ENCODE results near the gene RANBP3. TPM values are rescaled to one million over a fixed set of nuclear protein-coding genes. Genes with fewer than 3 reads are reported as not detected.
"Not testable (repeated sequence)": the region's sequence is repeated elsewhere in the genome, so short reads cannot be mapped to it uniquely, and the experiment has no call there.

RANBP3 gene
- total RNA-seq, 4 donors from 2014 or later, result 58.9 to 175 (median 65.0) TPM

GRCh38 chr19:6011206-6011605, 33.3 kb upstream of the RANBP3 start:
- in situ Hi-C loops (cut with MboI; ENCODE audit: low pct_ligation_motif_present in 1 of 4, low pct_unique_long_range_greater_than_20kb in 1 of 4, low sequenced_read_pairs in 3 of 4), result no loop called here
- no peaks in the 10 kb centered on the region for H3K9me3 ChIP-seq
- no peaks in the 10 kb centered on the region for H3K27me3 ChIP-seq
- intact Hi-C loops (cut with DNase I; ENCODE audit: low total_unique reads), result no loop called here
- TF ChIP-seq EP300 (IDR thresholded peaks at IDR 0.05; ENCODE audit: low read depth) (no peak), CTCF (IDR thresholded peaks at IDR 0.05) (no peak), POLR2AphosphoS5 (IDR thresholded peaks at IDR 0.05) (no peak), POLR2A (IDR thresholded peaks at IDR 0.05) (no peak)
- no peak for DNase-seq
- no peak overlapping the region for H3K4me3 ChIP-seq
- H3K4me1 ChIP-seq, result no peaks in the 10 kb centered on the region
- 79 to 80% methylated on average over 3 to 8 of the region's 10 CpGs for WGBS, 2 donors (ENCODE audit: low coverage in 1 of 2)
- H3K27ac ChIP-seq, result no peak overlapping the region
- H3K36me3 ChIP-seq, result peaks cover 0 to 5% (median 0%) of the 10 kb centered on the region in 4 donors

- H3K27me3 ChIP-seq, result no peaks in the 10 kb centered on the region
- no peak overlapping the region for H3K27ac ChIP-seq
- WGBS, 2 donors (ENCODE audit: low coverage in 1 of 2), result 84 to 100% methylated on average over 2 to 14 of the region's 16 CpGs
- peaks cover 0 to 5% (median 0%) of the 10 kb centered on the region in 4 donors for H3K36me3 ChIP-seq
- no peak for TF ChIP-seq POLR2AphosphoS5 (IDR thresholded peaks at IDR 0.05)
- no peak for TF ChIP-seq CTCF (IDR thresholded peaks at IDR 0.05)
- TF ChIP-seq EP300 (IDR thresholded peaks at IDR 0.05; ENCODE audit: low read depth), result no peak
- TF ChIP-seq POLR2A (IDR thresholded peaks at IDR 0.05), result no peak
- no peak overlapping the region for H3K4me3 ChIP-seq
- intact Hi-C loops (cut with DNase I; ENCODE audit: low total_unique reads) (no loop called here), in situ Hi-C loops (cut with MboI; ENCODE audit: low pct_ligation_motif_present in 1 of 4, low pct_unique_long_range_greater_than_20kb in 1 of 4, low sequenced_read_pairs in 3 of 4) (no loop called here)
- no peak for DNase-seq
- H3K4me1 ChIP-seq, result no peaks in the 10 kb centered on the region
- no peaks in the 10 kb centered on the region for H3K9me3 ChIP-seq
Measured at GRCh38 chr19:6010107-6010506, 32.2 kb upstream of the RANBP3 start.

- in situ Hi-C loops (cut with MboI; ENCODE audit: low pct_ligation_motif_present in 1 of 4, low pct_unique_long_range_greater_than_20kb in 1 of 4, low sequenced_read_pairs in 3 of 4), result no loop called here
- no peak for DNase-seq
- Histone ChIP-seq H3K4me1 (no peaks in the 10 kb centered on the region), H3K27me3 (no peaks in the 10 kb centered on the region), H3K9me3 (no peaks in the 10 kb centered on the region), H3K27ac (no peak overlapping the region), H3K4me3 (no peak overlapping the region), H3K36me3 (peaks cover 0 to 5% (median 0%) of the 10 kb centered on the region in 4 donors)
- TF ChIP-seq POLR2AphosphoS5 (IDR thresholded peaks at IDR 0.05), result no peak
- no peak for TF ChIP-seq EP300 (IDR thresholded peaks at IDR 0.05; ENCODE audit: low read depth)
- TF ChIP-seq CTCF (IDR thresholded peaks at IDR 0.05), result no peak
- no peak for TF ChIP-seq POLR2A (IDR thresholded peaks at IDR 0.05)
- intact Hi-C loops (cut with DNase I; ENCODE audit: low total_unique reads), result no loop called here
- 92% methylated on average over 26 of the region's 26 CpGs; no CpG with 5 or more reads in 1 of the 2 donors for WGBS, 2 donors (ENCODE audit: low coverage in 1 of 2)
Measured at GRCh38 chr19:6007866-6008265, 29.9 kb upstream of the RANBP3 start.

- TF ChIP-seq POLR2AphosphoS5 (IDR thresholded peaks at IDR 0.05) (no peak), POLR2A (IDR thresholded peaks at IDR 0.05) (no peak), CTCF (IDR thresholded peaks at IDR 0.05) (no peak), EP300 (IDR thresholded peaks at IDR 0.05; ENCODE audit: low read depth) (no peak)
- in situ Hi-C loops (cut with MboI; ENCODE audit: low pct_ligation_motif_present in 1 of 4, low pct_unique_long_range_greater_than_20kb in 1 of 4, low sequenced_read_pairs in 3 of 4), result no loop called here
- Histone ChIP-seq H3K27ac (no peak overlapping the region), H3K4me1 (no peaks in the 10 kb centered on the region), H3K27me3 (no peaks in the 10 kb centered on the region), H3K4me3 (no peak overlapping the region), H3K36me3 (peaks cover 0 to 9% (median 0%) of the 10 kb centered on the region in 4 donors), H3K9me3 (no peaks in the 10 kb centered on the region)
- WGBS, 2 donors (ENCODE audit: low coverage in 1 of 2), result 93 to 100% methylated on average over 3 to 16 of the region's 20 CpGs
- no peak for DNase-seq
- intact Hi-C loops (cut with DNase I; ENCODE audit: low total_unique reads), result no loop called here
Measured at GRCh38 chr19:6006896-6007295, 29.0 kb upstream of the RANBP3 start.

- H3K36me3 ChIP-seq; DNase-seq; H3K9me3 ChIP-seq; intact Hi-C loops (cut with DNase I; ENCODE audit: low total_unique reads); H3K4me3 ChIP-seq; H3K27ac ChIP-seq; H3K4me1 ChIP-seq; in situ Hi-C loops (cut with MboI; ENCODE audit: low pct_ligation_motif_present in 1 of 4, low pct_unique_long_range_greater_than_20kb in 1 of 4, low sequenced_read_pairs in 3 of 4); H3K27me3 ChIP-seq: not testable (repeated sequence)
- 91% methylated on average over 7 of the region's 7 CpGs; no CpG with 5 or more reads in 1 of the 2 donors for WGBS, 2 donors (ENCODE audit: low coverage in 1 of 2)
Measured at GRCh38 chr19:6006070-6006446, 28.1 kb upstream of the RANBP3 start.
